GM23338 (cell line): ENCODE measurements around the gene CNNM4. TPM values are rescaled to one million over a fixed set of nuclear protein-coding genes. Genes with fewer than 3 reads are reported as not detected.

Source experiments
- ATAC-seq: fragments of 200-7000 bp; cut with Tn5 transposase; 3 replicates; pipeline ENCODE4 v1.9.1; 2020
- DNase-seq: peaks from one replicate; pipeline ENCODE4 v3.0.0-alpha.2; 2015; ENCODE audit warnings: low spot score
- H2AFZ ChIP-seq: fragments of 200-600 bp; sonication (generic); 2 replicates; pipeline ENCODE4 v1.8.0; 2016; ENCODE audit warnings: antibody characterized with exemption, mild to moderate bottlenecking, moderate library complexity
- H3F3A ChIP-seq: fragments of 200-600 bp; sonication (generic); replicated peaks from 2 replicates; pipeline ENCODE4 v1.8.0; 2017; ENCODE audit warnings: antibody characterized with exemption, mixed run types, low read depth
- H3K27ac ChIP-seq: fragments of 200-600 bp; sonication (generic); 2 replicates; pipeline ENCODE4 v1.6.1; 2016; ENCODE audit warnings: low read depth
- H3K27me3 ChIP-seq: fragments of 200-600 bp; sonication (generic); 2 replicates; pipeline ENCODE4 v1.8.0; 2016; ENCODE audit warnings: mild to moderate bottlenecking, mixed run types, moderate library complexity; ENCODE audit not compliant: insufficient read depth
- H3K36me3 ChIP-seq: fragments of 200-600 bp; sonication (generic); 2 replicates; pipeline ENCODE4 v1.8.0; 2016; ENCODE audit warnings: mild to moderate bottlenecking; ENCODE audit not compliant: insufficient read depth
- H3K4me1 ChIP-seq: fragments of 200-600 bp; sonication (generic); 2 replicates; pipeline ENCODE4 v1.8.0; 2016; ENCODE audit warnings: mild to moderate bottlenecking, moderate library complexity; ENCODE audit not compliant: insufficient read depth
- H3K4me2 ChIP-seq: fragments of 200-600 bp; sonication (generic); 2 replicates; pipeline ENCODE4 v1.7.1; 2017; ENCODE audit warnings: mixed run types
- H3K4me3 ChIP-seq: fragments of 200-600 bp; sonication (generic); 2 replicates; pipeline ENCODE4 v1.6.1; 2016; ENCODE audit warnings: mixed run types
- H3K79me2 ChIP-seq: fragments of 200-600 bp; sonication (generic); replicated peaks from 2 replicates; pipeline ENCODE4 v1.8.0; 2017; ENCODE audit warnings: mild to moderate bottlenecking; ENCODE audit not compliant: insufficient read depth
- H3K9me2 ChIP-seq: fragments of 200-600 bp; sonication (generic); 2 replicates; pipeline ENCODE4 v1.8.0; 2017; ENCODE audit not compliant: insufficient read depth
- H4K20me1 ChIP-seq: fragments of 200-600 bp; sonication (generic); replicated peaks from 2 replicates; pipeline ENCODE4 v1.8.0; 2017; ENCODE audit warnings: mild to moderate bottlenecking; ENCODE audit not compliant: insufficient read depth
- H3K27ac Mint-ChIP-seq: 2 replicates; pipeline ENCODE4 v1.8.0; 2020; ENCODE audit warnings: inconsistent platforms, mild to moderate bottlenecking, moderate library complexity, mixed read lengths
- H3K27me3 Mint-ChIP-seq: 3 replicates; pipeline ENCODE4 v1.8.0; 2022; ENCODE audit warnings: low read depth, mild to moderate bottlenecking, moderate library complexity, mixed read lengths, inconsistent platforms; ENCODE audit not compliant: insufficient read depth, poor library complexity
- H3K36me3 Mint-ChIP-seq: 3 replicates; pipeline ENCODE4 v1.8.0; 2021; ENCODE audit warnings: low read depth, mild to moderate bottlenecking, inconsistent platforms, moderate library complexity, mixed read lengths
- H3K4me1 Mint-ChIP-seq: 3 replicates; pipeline ENCODE4 v1.8.0; 2020; ENCODE audit warnings: mild to moderate bottlenecking, inconsistent platforms, mixed read lengths
- H3K4me3 Mint-ChIP-seq: 3 replicates; pipeline ENCODE4 v1.8.0; 2021; ENCODE audit warnings: moderate library complexity, mild to moderate bottlenecking, inconsistent platforms, mixed read lengths
- H3K9me3 Mint-ChIP-seq: 3 replicates; pipeline ENCODE4 v1.8.0; 2020; ENCODE audit warnings: moderate library complexity, mild to moderate bottlenecking, inconsistent platforms, mixed read lengths
- CREB1 ChIP-seq: fragments of 250-450 bp; sonication (Bioruptor Pico); IDR thresholded peaks from 2 replicates; pipeline ENCODE4 v1.5.0; 2020; ENCODE audit warnings: low read depth, mild to moderate bottlenecking, moderate library complexity
- CTCF ChIP-seq, 2 experiments: fragments of 200-600 bp in 1 of 2; sonication (generic) in 1 of 2; conservative IDR thresholded peaks; 2 replicates each; pipeline versions ENCODE4 v1.5.1 to v1.6.1; 2016 to 2017; ENCODE audit warnings: antibody characterized with exemption in 2 of 2, low read depth in 2 of 2, mild to moderate bottlenecking in 2 of 2, moderate library complexity in 1 of 2
- EZH2 ChIP-seq: fragments of 200-600 bp; sonication (generic); IDR thresholded peaks from one replicate; pipeline ENCODE4 v1.8.0; 2017; ENCODE audit warnings: antibody characterized with exemption, mild to moderate bottlenecking, low read depth; ENCODE audit not compliant: unreplicated experiment
- EZH2phosphoT487 ChIP-seq: fragments of 200-600 bp; sonication (generic); IDR thresholded peaks from one replicate; pipeline ENCODE4 v1.8.1; 2018; ENCODE audit warnings: antibody characterized with exemption; ENCODE audit not compliant: unreplicated experiment
- JUNB ChIP-seq: IDR thresholded peaks from one replicate; pipeline ENCODE4 v1.6.1; 2016; ENCODE audit warnings: antibody characterized with exemption; ENCODE audit not compliant: unreplicated experiment
- NANOG ChIP-seq: IDR thresholded peaks from 2 replicates; pipeline ENCODE4 v1.6.1; 2016; ENCODE audit warnings: antibody characterized with exemption, borderline replicate concordance
- POLR2AphosphoS5 ChIP-seq: IDR thresholded peaks from 2 replicates; pipeline ENCODE4 v1.6.1; 2016; ENCODE audit warnings: antibody characterized with exemption, low read depth
- ZNF114 ChIP-seq: fragments of 250-450 bp; sonication (Bioruptor Pico); IDR thresholded peaks from 2 replicates; pipeline ENCODE4 v1.5.0; 2020; ENCODE audit warnings: mild to moderate bottlenecking, moderate library complexity
- ZNF331 ChIP-seq: fragments of 250-450 bp; sonication (Bioruptor Pico); IDR thresholded peaks from 2 replicates; pipeline ENCODE4 v1.5.0; 2020; ENCODE audit warnings: low read depth, mild to moderate bottlenecking, moderate library complexity
- polyA plus RNA-seq: library from polyadenylated mRNA; unstranded; fragments of >200 nt; fragmentation: Nextera tagmentation; extraction: Ambion mirVana; gene quantifications from 2 replicates; pipeline ENCODE4 v1.2.1, GENCODE V29; 2016
- total RNA-seq: library from RNA; depleted of rRNA; stranded (reverse); fragments of >200 nt; shearing (Covaris generic); gene quantifications from 2 replicates; pipeline ENCODE4 v1.2.3, GENCODE V29; 2014

The CNNM4 gene
- total and polyA plus RNA-seq, 2 experiments from 2014 or later = 2.9 to 12.9 TPM

DNA sequence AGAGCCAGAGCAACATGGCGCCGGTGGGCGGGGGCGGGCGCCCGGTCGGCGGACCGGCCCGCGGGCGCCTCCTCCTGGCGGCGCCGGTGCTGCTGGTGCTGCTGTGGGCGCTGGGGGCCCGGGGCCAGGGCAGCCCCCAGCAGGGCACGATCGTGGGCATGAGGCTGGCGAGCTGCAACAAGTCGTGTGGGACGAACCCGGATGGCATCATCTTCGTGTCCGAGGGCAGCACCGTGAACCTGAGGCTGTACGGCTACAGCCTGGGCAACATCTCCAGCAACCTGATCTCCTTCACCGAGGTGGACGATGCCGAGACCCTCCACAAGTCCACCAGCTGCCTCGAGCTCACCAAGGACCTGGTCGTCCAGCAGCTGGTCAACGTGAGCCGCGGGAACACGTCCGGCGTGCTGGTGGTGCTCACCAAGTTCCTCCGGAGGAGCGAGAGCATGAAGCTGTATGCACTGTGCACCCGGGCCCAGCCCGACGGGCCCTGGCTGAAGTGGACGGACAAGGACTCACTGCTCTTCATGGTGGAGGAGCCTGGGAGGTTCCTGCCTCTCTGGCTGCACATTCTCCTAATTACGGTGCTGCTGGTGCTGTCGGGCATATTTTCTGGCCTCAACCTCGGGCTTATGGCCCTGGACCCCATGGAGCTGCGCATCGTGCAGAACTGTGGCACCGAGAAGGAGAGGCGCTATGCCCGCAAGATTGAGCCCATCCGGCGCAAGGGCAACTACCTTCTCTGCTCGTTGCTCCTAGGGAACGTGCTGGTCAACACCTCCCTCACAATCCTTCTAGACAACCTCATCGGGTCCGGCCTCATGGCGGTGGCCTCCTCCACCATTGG lies 507 bp downstream of the CNNM4 start:
- Histone ChIP-seq H3K27ac (no peak overlapping the region), H3K4me1 (peaks cover 40% of the 10 kb centered on the region), H3K36me3 (no peaks in the 10 kb centered on the region), H2AFZ (peak overlapping the region; percentile 52; the same call in 1 of the 2 replicates), H3K27me3 (peaks cover 9% of the 10 kb centered on the region; the same call in 1 of the 2 replicates), H3K9me2 (peaks cover 4% of the 10 kb centered on the region; the same call in 1 of the 2 replicates), H4K20me1 (peaks cover 8% of the 10 kb centered on the region; the same call in 1 of the 2 replicates), H3K4me2 (peak overlapping the region; percentile 84), H3K4me3 (peak overlapping the region; percentile 68), H3K79me2 (peaks cover 20% of the 10 kb centered on the region), H3F3A (peaks cover 18% of the 10 kb centered on the region)
- Mint-ChIP-seq H3K4me3 (peak overlapping the region; percentile 67), H3K27me3 (peaks cover 28% of the 10 kb centered on the region), H3K4me1 (peaks cover 49% of the 10 kb centered on the region), H3K36me3 (no peaks in the 10 kb centered on the region), H3K27ac (peak overlapping the region; percentile 56; the same call in 1 of the 2 replicates), H3K9me3 (no peaks in the 10 kb centered on the region)
- no peak for ATAC-seq
- DNase-seq = peak; percentile 45
- TF ChIP-seq EZH2 (no peak), EZH2phosphoT487 (no peak), ZNF114 (no peak), CTCF (conservative IDR thresholded peaks at IDR 0.05; ENCODE audit: low read depth in 2 of 2) (peak; percentile 39 to 53), CREB1 (CRISPR knock-in tag) (no peak), NANOG (no peak), ZNF331 (CRISPR knock-in tag) (no peak), JUNB (no peak)

DNA sequence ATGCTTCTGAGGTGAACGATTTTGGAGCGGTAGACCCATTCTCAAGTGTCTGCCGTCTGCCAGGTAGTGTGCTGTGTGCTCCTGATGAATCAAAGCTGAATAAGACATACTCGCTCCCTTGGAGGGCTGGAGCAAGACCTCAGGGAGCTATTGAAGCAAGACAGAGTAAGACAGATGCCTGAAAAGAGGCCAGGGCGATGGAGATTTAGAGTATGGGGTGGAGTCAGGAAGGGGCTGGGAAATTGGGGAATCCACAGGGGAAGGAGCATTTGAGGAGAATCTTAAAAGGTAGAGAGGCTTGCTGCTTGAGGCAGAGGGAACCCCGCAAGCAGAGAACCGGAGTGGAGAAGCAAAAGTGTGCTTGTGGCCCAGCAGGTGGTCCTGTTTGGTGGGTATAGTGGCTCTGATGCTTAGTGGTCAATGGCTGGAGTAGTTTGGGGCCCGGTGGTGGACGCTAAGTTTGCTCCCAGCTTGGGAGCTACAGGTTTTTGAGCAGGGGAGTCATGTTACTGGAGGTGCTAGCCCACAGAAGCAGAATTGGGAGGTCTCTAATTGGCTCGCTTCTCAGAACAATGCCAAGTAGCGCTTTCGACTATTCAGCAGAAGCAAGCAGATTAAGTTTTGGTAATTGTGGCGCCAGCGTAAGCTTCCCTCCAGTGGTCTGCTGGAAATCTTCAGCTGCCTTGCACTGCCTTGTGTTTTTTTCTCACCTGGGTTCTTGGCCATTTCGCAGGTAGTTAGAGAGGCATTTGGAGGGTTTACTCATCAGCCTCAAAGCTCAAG lies 2.0 kb downstream of the CNNM4 start:
- Histone ChIP-seq H3K4me3 (peak overlapping the region; percentile 68), H4K20me1 (peaks cover 8% of the 10 kb centered on the region; the same call in 1 of the 2 replicates), H3K36me3 (no peaks in the 10 kb centered on the region), H3K4me1 (peaks cover 40% of the 10 kb centered on the region), H3K4me2 (peak overlapping the region; percentile 84), H2AFZ (0 out of 2 replicates have a peak overlapping the region, but pooled peaks have one; percentile 35), H3K9me2 (peaks cover 4% of the 10 kb centered on the region; the same call in 1 of the 2 replicates), H3K79me2 (peaks cover 25% of the 10 kb centered on the region), H3F3A (peaks cover 18% of the 10 kb centered on the region), H3K27ac (peak overlapping the region; percentile 40), H3K27me3 (peaks cover 9% of the 10 kb centered on the region; the same call in 1 of the 2 replicates)
- Mint-ChIP-seq H3K9me3 (no peaks in the 10 kb centered on the region), H3K27me3 (peaks cover 20% of the 10 kb centered on the region), H3K36me3 (no peaks in the 10 kb centered on the region), H3K27ac (peak overlapping the region; percentile 50; the same call in 1 of the 2 replicates), H3K4me3 (peak overlapping the region; percentile 67), H3K4me1 (peaks cover 52% of the 10 kb centered on the region)
- peak; percentile 79 for DNase-seq
- peak; percentile 46 for ATAC-seq
- TF ChIP-seq POLR2AphosphoS5 = no peak
